ENCODE results near the gene CPNE4.

CPNE4 gene

DNA sequence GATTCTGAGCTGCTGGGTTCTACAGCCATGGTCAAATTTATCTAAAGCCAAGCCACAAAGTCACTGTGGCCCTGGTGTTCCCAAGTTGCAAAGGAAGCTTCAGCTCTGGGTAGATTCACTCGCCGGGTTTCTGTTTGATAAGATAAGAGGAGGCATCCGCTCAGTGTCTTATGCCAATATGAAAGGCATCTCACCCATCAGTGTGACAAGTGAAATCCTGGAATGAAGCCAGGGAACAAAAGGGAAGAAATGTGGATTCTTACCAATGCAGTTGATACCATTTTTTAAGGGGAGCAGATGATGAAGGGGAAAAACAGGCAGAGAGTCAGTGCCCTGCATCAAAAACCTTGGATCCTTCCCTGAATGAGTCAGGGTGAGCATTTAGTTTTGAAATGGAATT is 2.8 kb upstream of the CPNE4 start:
- H3K27ac ChIP-seq (ENCODE audit: low read depth, low read length, poor library complexity, severe bottlenecking): no peak overlapping the region
- no peaks in the 10 kb centered on the region for H3K36me3 ChIP-seq (ENCODE audit: insufficient read depth, low read length)
- no peak overlapping the region for H3K9ac ChIP-seq (ENCODE audit: low read length)
- TF ChIP-seq, protein P1, sequence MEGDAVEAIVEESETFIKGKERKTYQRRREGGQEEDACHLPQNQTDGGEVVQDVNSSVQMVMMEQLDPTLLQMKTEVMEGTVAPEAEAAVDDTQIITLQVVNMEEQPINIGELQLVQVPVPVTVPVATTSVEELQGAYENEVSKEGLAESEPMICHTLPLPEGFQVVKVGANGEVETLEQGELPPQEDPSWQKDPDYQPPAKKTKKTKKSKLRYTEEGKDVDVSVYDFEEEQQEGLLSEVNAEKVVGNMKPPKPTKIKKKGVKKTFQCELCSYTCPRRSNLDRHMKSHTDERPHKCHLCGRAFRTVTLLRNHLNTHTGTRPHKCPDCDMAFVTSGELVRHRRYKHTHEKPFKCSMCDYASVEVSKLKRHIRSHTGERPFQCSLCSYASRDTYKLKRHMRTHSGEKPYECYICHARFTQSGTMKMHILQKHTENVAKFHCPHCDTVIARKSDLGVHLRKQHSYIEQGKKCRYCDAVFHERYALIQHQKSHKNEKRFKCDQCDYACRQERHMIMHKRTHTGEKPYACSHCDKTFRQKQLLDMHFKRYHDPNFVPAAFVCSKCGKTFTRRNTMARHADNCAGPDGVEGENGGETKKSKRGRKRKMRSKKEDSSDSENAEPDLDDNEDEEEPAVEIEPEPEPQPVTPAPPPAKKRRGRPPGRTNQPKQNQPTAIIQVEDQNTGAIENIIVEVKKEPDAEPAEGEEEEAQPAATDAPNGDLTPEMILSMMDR (IDR thresholded peaks at IDR 0.05; ENCODE audit: low read length): no peak
- TF ChIP-seq EZH2 (IDR thresholded peaks at IDR 0.05; ENCODE audit: borderline replicate concordance, low read length): no peak
- H3F3A ChIP-seq (ENCODE audit: insufficient read depth, low read length): no peaks in the 10 kb centered on the region
- no peaks in the 10 kb centered on the region for H3K9me2 ChIP-seq (ENCODE audit: low read depth, low read length)
- no peaks in the 10 kb centered on the region for H3K9me3 ChIP-seq (ENCODE audit: low read length)
- no peaks in the 10 kb centered on the region for H3K79me2 ChIP-seq (ENCODE audit: insufficient read depth, low read length)
- H3K4me3 ChIP-seq (ENCODE audit: low read depth, low read length, poor library complexity, severe bottlenecking): no peak overlapping the region
- no peak overlapping the region for H3K4me2 ChIP-seq (ENCODE audit: low read length)
- H3K27me3 ChIP-seq (ENCODE audit: insufficient read depth, low read length): no peaks in the 10 kb centered on the region
- H2AFZ ChIP-seq (ENCODE audit: low read length): no peak overlapping the region
- H3K4me1 ChIP-seq (ENCODE audit: insufficient read depth, low read length, severe bottlenecking): no peaks in the 10 kb centered on the region
- H4K20me1 ChIP-seq (ENCODE audit: insufficient read depth, low read length): no peaks in the 10 kb centered on the region

DNA sequence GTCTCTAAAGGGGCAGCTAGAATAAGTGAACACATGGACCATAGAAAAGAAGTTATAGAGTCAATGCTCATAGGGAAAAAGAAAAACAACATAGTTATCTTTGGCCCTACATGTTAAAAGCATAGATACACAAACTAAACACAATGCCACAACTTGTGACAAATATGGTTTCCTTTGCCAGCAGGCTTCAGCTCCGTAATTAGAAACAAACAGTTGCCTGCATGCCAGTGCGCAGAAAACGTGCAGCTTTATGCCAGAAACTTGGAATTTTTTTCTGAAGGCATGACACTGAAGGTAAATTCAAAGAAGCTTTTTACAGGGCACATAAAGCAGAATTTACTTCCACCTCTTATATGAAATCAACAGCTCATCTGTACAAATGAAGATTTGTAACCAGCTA is 2.2 kb upstream of the CPNE4 start:
- Histone ChIP-seq H4K20me1 (ENCODE audit: insufficient read depth, low read length) (no peaks in the 10 kb centered on the region), H3K4me2 (ENCODE audit: low read length) (no peak overlapping the region), H3K79me2 (ENCODE audit: insufficient read depth, low read length) (no peaks in the 10 kb centered on the region), H3K36me3 (ENCODE audit: insufficient read depth, low read length) (no peaks in the 10 kb centered on the region), H2AFZ (ENCODE audit: low read length) (no peak overlapping the region), H3F3A (ENCODE audit: insufficient read depth, low read length) (no peaks in the 10 kb centered on the region), H3K9me3 (ENCODE audit: low read length) (no peaks in the 10 kb centered on the region), H3K27me3 (ENCODE audit: insufficient read depth, low read length) (no peaks in the 10 kb centered on the region), H3K27ac (ENCODE audit: low read depth, low read length, poor library complexity, severe bottlenecking) (no peak overlapping the region), H3K4me1 (ENCODE audit: insufficient read depth, low read length, severe bottlenecking) (no peaks in the 10 kb centered on the region), H3K9me2 (ENCODE audit: low read depth, low read length) (no peaks in the 10 kb centered on the region), H3K9ac (ENCODE audit: low read length) (no peak overlapping the region), H3K4me3 (ENCODE audit: low read depth, low read length, poor library complexity, severe bottlenecking) (no peak overlapping the region)
- no peak for TF ChIP-seq EZH2 (IDR thresholded peaks at IDR 0.05; ENCODE audit: borderline replicate concordance, low read length)
- TF ChIP-seq, protein P1 (IDR thresholded peaks at IDR 0.05; ENCODE audit: low read length): no peak

DNA sequence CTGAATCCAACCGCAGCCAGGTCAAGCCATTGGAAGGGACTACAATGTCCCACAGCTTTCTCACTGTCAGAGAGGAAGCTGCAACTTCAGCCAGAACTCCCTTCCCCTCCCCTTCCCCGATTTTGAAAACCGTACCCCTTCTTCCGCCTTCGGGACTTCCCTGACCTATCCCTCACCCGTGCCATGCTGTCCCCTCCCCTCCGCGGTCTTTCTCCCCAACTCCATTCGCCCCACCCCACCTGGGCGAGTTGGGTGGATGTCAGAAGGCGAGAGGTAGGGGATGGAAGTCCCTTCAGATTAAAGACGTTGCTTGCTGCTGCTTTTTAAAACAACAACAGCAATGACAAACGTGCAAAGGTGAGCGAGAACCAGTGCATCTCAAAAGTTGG is 723 bp downstream of the CPNE4 start:
- Histone ChIP-seq H3K4me3 (ENCODE audit: low read depth, low read length, poor library complexity, severe bottlenecking) (no peak overlapping the region), H3K9me3 (ENCODE audit: low read length) (no peaks in the 10 kb centered on the region), H3K79me2 (ENCODE audit: insufficient read depth, low read length) (no peaks in the 10 kb centered on the region), H3K27ac (ENCODE audit: low read depth, low read length, poor library complexity, severe bottlenecking) (no peak overlapping the region), H3K9me2 (ENCODE audit: low read depth, low read length) (no peaks in the 10 kb centered on the region), H3F3A (ENCODE audit: insufficient read depth, low read length) (no peaks in the 10 kb centered on the region), H3K4me1 (ENCODE audit: insufficient read depth, low read length, severe bottlenecking) (no peaks in the 10 kb centered on the region), H3K27me3 (ENCODE audit: insufficient read depth, low read length) (no peaks in the 10 kb centered on the region), H3K9ac (ENCODE audit: low read length) (no peak overlapping the region), H4K20me1 (ENCODE audit: insufficient read depth, low read length) (no peaks in the 10 kb centered on the region), H3K4me2 (ENCODE audit: low read length) (no peak overlapping the region), H2AFZ (ENCODE audit: low read length) (no peak overlapping the region), H3K36me3 (ENCODE audit: insufficient read depth, low read length) (no peaks in the 10 kb centered on the region)
- TF ChIP-seq, protein P1 (IDR thresholded peaks at IDR 0.05; ENCODE audit: low read length): no peak
- TF ChIP-seq EZH2 (IDR thresholded peaks at IDR 0.05; ENCODE audit: borderline replicate concordance, low read length): no peak

Measured in OCI-LY1 (cell line).